CD4-positive, alpha-beta memory T cell (primary cell): Measurements from ENCODE around the gene CASR. TPM values are rescaled to one million over a fixed set of nuclear protein-coding genes. Genes with fewer than 3 reads are reported as not detected.
A peak's percentile ranks its signal among the peaks of the same experiment; 100 is the strongest.

Experiments
- CTCF ChIA-PET: fragments of 350-600 bp; sonication (Branson Sonifier 250); formaldehyde crosslinking; loops from one replicate; lab custom pipeline; 2021; ENCODE audit warnings: inconsistent platforms; ENCODE audit not compliant: partially characterized antibody; lab: Charles Lee
- POLR2A ChIA-PET: fragments of 350-600 bp; sonication (Branson Sonifier 250); formaldehyde crosslinking; loops from one replicate; lab custom pipeline; 2021; ENCODE audit not compliant: partially characterized antibody; lab: Charles Lee
- DNase-seq, 5 donors: peaks; one replicate each; pipeline versions ENCODE4 v3.0.0 to v3.0.0-alpha.2; 2020 to 2022; ENCODE audit warnings: mixed read lengths in 1 of 5
- H3K27ac ChIP-seq: one replicate; pipeline ENCODE4 v1.7.0; 2013; ENCODE audit warnings: low read depth, low read length
- H3K27me3 ChIP-seq: 2 replicates; pipeline ENCODE4 v1.7.0; 2013; ENCODE audit warnings: mild to moderate bottlenecking, low read length, moderate library complexity; ENCODE audit not compliant: insufficient read depth
- H3K36me3 ChIP-seq: 2 replicates; pipeline ENCODE4 v1.7.0; 2013; ENCODE audit warnings: mild to moderate bottlenecking, low read length, moderate library complexity; ENCODE audit not compliant: insufficient read depth
- H3K4me1 ChIP-seq: 2 replicates; pipeline ENCODE4 v1.7.0; 2013; ENCODE audit warnings: mild to moderate bottlenecking, low read length, moderate library complexity; ENCODE audit not compliant: insufficient read depth
- H3K4me3 ChIP-seq, 2 donors: one replicate each; pipeline ENCODE4 v1.7.0; 2013; ENCODE audit warnings: low read length in 2 of 2, mild to moderate bottlenecking in 1 of 2
- H3K9me3 ChIP-seq, 2 donors: one replicate each; pipeline ENCODE4 v1.7.0; 2013; ENCODE audit warnings: low read length in 2 of 2, control low read depth in 1 of 2; ENCODE audit not compliant: control insufficient read depth in 1 of 2
- H3K27ac Mint-ChIP-seq, 7 donors: one replicate each; pipeline ENCODE4 v1.8.0; 2020 to 2021; ENCODE audit warnings: mixed read lengths in 7 of 7, mild to moderate bottlenecking in 6 of 7, inconsistent platforms in 3 of 7, moderate library complexity in 3 of 7
- H3K27me3 Mint-ChIP-seq, 2 donors: one replicate each; pipeline ENCODE4 v1.8.0; 2020 to 2021; ENCODE audit warnings: mixed read lengths in 2 of 2
- H3K36me3 Mint-ChIP-seq, 2 donors: one replicate each; pipeline ENCODE4 v1.8.0; 2020 to 2021; ENCODE audit warnings: mixed read lengths in 2 of 2, inconsistent platforms in 1 of 2, mild to moderate bottlenecking in 1 of 2
- H3K4me1 Mint-ChIP-seq, 4 donors: one replicate each; pipeline ENCODE4 v1.8.0; 2020 to 2021; ENCODE audit warnings: mixed read lengths in 4 of 4, mild to moderate bottlenecking in 1 of 4
- H3K4me3 Mint-ChIP-seq, 8 donors: one replicate each; pipeline ENCODE4 v1.8.0; 2020 to 2021; ENCODE audit warnings: mixed read lengths in 8 of 8, mild to moderate bottlenecking in 7 of 8, moderate library complexity in 6 of 8, inconsistent platforms in 3 of 8
- H3K9me3 Mint-ChIP-seq, 8 donors: one replicate each; pipeline ENCODE4 v1.8.0; 2020 to 2021; ENCODE audit warnings: mixed read lengths in 8 of 8, mild to moderate bottlenecking in 5 of 8, inconsistent platforms in 3 of 8, moderate library complexity in 1 of 8
- intact Hi-C: fragments of 100-400 bp; cut with micrococcal nuclease; formaldehyde crosslinking; loops from one replicate; pipeline ENCODE4 v1.15.1; 2023
- polyA plus RNA-seq, 2 donors: library from polyadenylated mRNA; unstranded; fragments of 300-500 nt; fragmentation: Illumina TruSeq; gene quantifications; one replicate each; pipeline ENCODE4 v1.2.3, GENCODE V29; 2021
- total RNA-seq, 2 experiments: library from RNA; stranded (reverse); gene quantifications; one replicate each; pipeline ENCODE4 v1.2.3, GENCODE V29; 2021

Gene CASR
- total and polyA plus RNA-seq, 4 experiments from 2014 or later: 0.03 to 0.47 TPM; not detected in 2

DNA sequence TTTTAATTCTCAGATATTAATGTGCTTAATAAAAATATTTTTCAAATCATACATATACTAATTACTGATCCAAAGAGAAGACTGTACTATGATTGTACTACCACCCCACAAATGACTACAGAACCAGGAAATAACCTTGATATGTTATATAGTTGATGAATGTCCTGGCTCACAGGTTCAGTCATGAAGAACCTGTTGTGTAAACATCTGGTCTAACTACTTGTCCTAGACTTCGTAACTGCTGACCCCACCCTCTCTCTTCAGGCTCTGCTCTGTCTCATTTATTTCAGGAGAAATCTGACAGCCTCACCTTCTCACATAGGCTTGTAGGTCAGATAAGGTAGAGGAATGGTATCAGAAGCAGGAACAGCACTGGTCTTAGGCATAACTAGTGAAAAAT, 126.9 kb downstream of the CASR start:
- Mint-ChIP-seq H3K9me3 (no peaks in the 10 kb centered on the region), H3K4me1 (peaks cover 9 to 18% (median 13%) of the 10 kb centered on the region in 4 donors), H3K36me3 (no peaks in the 10 kb centered on the region), H3K27ac (no peak overlapping the region), H3K4me3 (no peak overlapping the region), H3K27me3 (no peaks in the 10 kb centered on the region)
- CTCF ChIA-PET: interaction anchor here (1.5 kb wide), 1 partner anchor 10 kb away, joined by 3 read pairs; no protein-coding TSS in a partner anchor
- intact Hi-C loops: no loop called here
- Histone ChIP-seq H3K4me3 (no peak overlapping the region), H3K4me1 (peaks cover 11% of the 10 kb centered on the region), H3K36me3 (no peaks in the 10 kb centered on the region), H3K27ac (no peak overlapping the region), H3K27me3 (no peaks in the 10 kb centered on the region), H3K9me3 (no peaks in the 10 kb centered on the region)
- POLR2A ChIA-PET: no interaction called here
- DNase-seq: no peak

GRCh38 chr3:122312826-122313225, 129.4 kb downstream of the CASR start:
- ChIA-PET POLR2A (no interaction called here), CTCF (no interaction called here)
- no peaks in the 10 kb centered on the region for H3K9me3 ChIP-seq
- Mint-ChIP-seq H3K36me3 (no peaks in the 10 kb centered on the region), H3K4me1 (peaks cover 9 to 18% (median 12%) of the 10 kb centered on the region in 4 donors), H3K4me3 (peak overlapping the region in 4 of 8 donors; percentile 5 to 39 (median 26)), H3K27me3 (peaks cover 0 to 2% of the 10 kb centered on the region in 2 donors), H3K9me3 (peaks cover 0 to 3% (median 0%) of the 10 kb centered on the region in 8 donors), H3K27ac (peak overlapping the region in 3 of 7 donors; percentile 1 to 11 (median 4))
- no peak for DNase-seq
- no peak overlapping the region for H3K4me3 ChIP-seq
- peaks cover 11% of the 10 kb centered on the region for H3K4me1 ChIP-seq
- no peaks in the 10 kb centered on the region for H3K36me3 ChIP-seq
- H3K27ac ChIP-seq: no peak overlapping the region
- intact Hi-C loops: no loop called here
- H3K27me3 ChIP-seq: no peaks in the 10 kb centered on the region

GRCh38 chr3:122313281-122313680, 129.8 kb downstream of the CASR start:
- Histone ChIP-seq H3K36me3 (no peaks in the 10 kb centered on the region), H3K4me1 (peaks cover 11% of the 10 kb centered on the region), H3K27ac (no peak overlapping the region), H3K27me3 (no peaks in the 10 kb centered on the region), H3K9me3 (no peaks in the 10 kb centered on the region), H3K4me3 (no peak overlapping the region)
- intact Hi-C loops: no loop called here
- ChIA-PET CTCF (no interaction called here), POLR2A (no interaction called here)
- Mint-ChIP-seq H3K36me3 (no peaks in the 10 kb centered on the region), H3K4me3 (peak overlapping the region in 5 of 8 donors; percentile 5 to 56 (median 36)), H3K27ac (peak overlapping the region in 1 of 7 donors; percentile 12), H3K9me3 (peaks cover 0 to 7% (median under 1%) of the 10 kb centered on the region in 8 donors), H3K4me1 (peaks cover 9 to 18% (median 12%) of the 10 kb centered on the region in 4 donors), H3K27me3 (peaks cover 2% of the 10 kb centered on the region in 2 donors)
- no peak for DNase-seq

DNA sequence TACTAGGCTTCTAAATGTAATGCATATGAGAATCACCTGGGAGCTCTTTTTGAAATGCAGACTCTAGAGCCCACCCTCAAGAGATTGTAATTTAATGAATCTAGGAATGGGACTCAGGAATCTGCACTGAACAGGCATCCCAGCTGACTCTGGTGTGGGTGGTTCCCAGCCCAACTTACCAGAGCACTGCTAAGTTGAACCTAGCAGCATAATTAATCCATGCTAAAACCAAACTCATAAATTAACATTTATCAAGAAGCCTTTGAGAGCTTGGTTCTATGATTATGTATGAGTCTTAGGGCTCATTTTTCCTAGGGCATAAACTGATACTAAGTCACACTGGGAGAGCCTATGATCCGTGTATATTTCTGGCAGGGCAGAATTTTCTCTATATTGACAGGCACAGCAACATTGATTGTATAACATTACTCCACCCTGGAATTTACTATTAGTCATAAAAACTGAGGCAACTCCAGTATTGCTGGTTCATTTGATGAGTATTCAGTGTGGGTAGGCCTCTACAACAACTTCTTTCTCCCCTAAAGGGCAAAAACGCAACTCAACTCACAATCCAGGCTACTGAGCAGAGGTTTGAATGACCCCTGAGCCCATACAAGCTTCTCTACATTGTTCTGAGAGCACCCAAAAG, 130.9 kb downstream of the CASR start:
- Histone ChIP-seq H3K9me3 (no peaks in the 10 kb centered on the region), H3K36me3 (no peaks in the 10 kb centered on the region), H3K4me3 (no peak overlapping the region), H3K4me1 (peaks cover 11% of the 10 kb centered on the region), H3K27ac (no peak overlapping the region), H3K27me3 (no peaks in the 10 kb centered on the region)
- Mint-ChIP-seq H3K9me3 (peaks cover 0 to 16% (median 5%) of the 10 kb centered on the region in 8 donors), H3K36me3 (no peaks in the 10 kb centered on the region), H3K4me1 (peaks cover 9 to 18% (median 12%) of the 10 kb centered on the region in 4 donors), H3K27me3 (peaks cover 2% of the 10 kb centered on the region in 2 donors), H3K4me3 (no peak overlapping the region), H3K27ac (no peak overlapping the region)
- ChIA-PET POLR2A (no interaction called here), CTCF (interaction anchor here (1.3 kb wide), 1 partner anchor 8 kb away, joined by 5 read pairs; no protein-coding TSS in a partner anchor)
- intact Hi-C loops: no loop called here
- no peak for DNase-seq

DNA sequence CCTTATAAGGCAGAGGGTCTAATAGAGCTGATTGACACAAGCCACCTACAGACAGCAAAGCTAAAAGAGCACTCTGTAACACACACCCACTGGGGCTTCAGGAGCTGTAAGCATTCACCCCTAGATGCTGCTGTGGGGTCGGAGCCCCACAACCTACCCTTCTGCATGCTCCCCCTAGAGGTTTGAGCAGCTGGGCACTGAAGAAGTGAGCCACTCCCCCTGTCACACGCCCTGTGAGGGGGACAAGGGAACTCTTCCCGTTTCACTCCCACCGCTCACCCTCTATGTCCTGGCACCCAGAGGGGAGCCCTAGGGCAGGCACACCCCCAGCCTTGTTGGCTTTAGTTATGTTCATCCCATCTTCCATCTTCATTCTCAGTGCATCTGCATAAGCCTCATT, 132.2 kb downstream of the CASR start:
- no peaks in the 10 kb centered on the region for H3K9me3 ChIP-seq
- ChIA-PET POLR2A (no interaction called here), CTCF (no interaction called here)
- Mint-ChIP-seq H3K9me3 (peaks cover 0 to 16% (median 12%) of the 10 kb centered on the region in 8 donors), H3K27me3 (peaks cover 2% of the 10 kb centered on the region in 2 donors), H3K4me3 (no peak overlapping the region), H3K36me3 (no peaks in the 10 kb centered on the region), H3K27ac (peak overlapping the region in 1 of 7 donors; percentile 36), H3K4me1 (peaks cover 9 to 18% (median 12%) of the 10 kb centered on the region in 4 donors)
- no peaks in the 10 kb centered on the region for H3K27me3 ChIP-seq
- H3K4me1 ChIP-seq: peaks cover 11% of the 10 kb centered on the region
- DNase-seq: no peak
- H3K4me3 ChIP-seq: no peak overlapping the region
- H3K27ac ChIP-seq: no peak overlapping the region
- no peaks in the 10 kb centered on the region for H3K36me3 ChIP-seq
- intact Hi-C loops: no loop called here

GRCh38 chr3:122316368-122316767, 132.9 kb downstream of the CASR start:
- Mint-ChIP-seq H3K4me3 (no peak overlapping the region), H3K27me3 (peaks cover 2% of the 10 kb centered on the region in 2 donors), H3K4me1 (peaks cover 10 to 21% (median 13%) of the 10 kb centered on the region in 4 donors), H3K27ac (no peak overlapping the region), H3K9me3 (peaks cover 0 to 18% (median 13%) of the 10 kb centered on the region in 8 donors), H3K36me3 (no peaks in the 10 kb centered on the region)
- CTCF ChIA-PET: no interaction called here
- Histone ChIP-seq H3K27me3 (no peaks in the 10 kb centered on the region), H3K4me3 (no peak overlapping the region), H3K36me3 (no peaks in the 10 kb centered on the region), H3K4me1 (peaks cover 11% of the 10 kb centered on the region), H3K9me3 (no peaks in the 10 kb centered on the region), H3K27ac (no peak overlapping the region)
- intact Hi-C loops: no loop called here
- POLR2A ChIA-PET: no interaction called here
- DNase-seq: no peak

DNA sequence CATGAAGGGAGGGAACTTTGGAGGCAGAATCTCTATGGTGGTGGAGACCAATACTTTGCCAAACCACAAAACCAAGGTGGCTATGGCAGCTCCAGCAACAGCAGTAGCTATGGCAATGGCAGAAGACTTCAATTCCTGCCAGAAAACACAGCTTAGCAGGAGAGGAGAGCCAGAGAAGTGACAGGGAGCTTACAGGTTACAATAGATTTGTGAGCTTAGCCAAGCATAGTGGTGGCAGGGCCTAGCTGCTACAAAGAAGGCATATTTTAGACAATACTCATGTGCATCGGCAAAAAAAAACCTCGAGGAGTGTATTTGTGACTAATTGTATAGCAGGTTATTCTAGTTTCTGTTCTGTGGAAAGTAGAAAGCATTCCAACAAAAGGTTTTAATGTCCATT, 135.2 kb downstream of the CASR start:
- no peaks in the 10 kb centered on the region for H3K36me3 ChIP-seq
- Mint-ChIP-seq H3K4me3 (no peak overlapping the region), H3K27me3 (peaks cover 2% of the 10 kb centered on the region in 2 donors), H3K36me3 (no peaks in the 10 kb centered on the region), H3K9me3 (peaks cover 0 to 18% (median 13%) of the 10 kb centered on the region in 8 donors), H3K27ac (no peak overlapping the region), H3K4me1 (peaks cover 12 to 28% (median 20%) of the 10 kb centered on the region in 4 donors)
- H3K9me3 ChIP-seq: no peaks in the 10 kb centered on the region
- H3K27me3 ChIP-seq: no peaks in the 10 kb centered on the region
- H3K4me3 ChIP-seq: no peak overlapping the region
- ChIA-PET POLR2A (no interaction called here), CTCF (no interaction called here)
- DNase-seq: no peak
- peaks cover 14% of the 10 kb centered on the region for H3K4me1 ChIP-seq
- intact Hi-C loops: no loop called here
- no peak overlapping the region for H3K27ac ChIP-seq
